K562 (cell line): ENCODE data around the gene PMEPA1. TPM values are rescaled to one million over a fixed set of nuclear protein-coding genes. Genes with fewer than 3 reads are reported as not detected.

Source experiments
- ATAC-seq: fragments of 200-7000 bp; cut with Tn5 transposase; 3 replicates; pipeline ENCODE4 v1.9.1; 2020; ENCODE audit warnings: moderate library complexity
- BruUV-seq: library from RNA; stranded (reverse); fragments of 400-500 nt; replicated peaks from 2 replicates; lab custom pipeline; 2021; lab: Mats Ljungman, UMichigan
- CTCF ChIA-PET: fragments of 300-600 bp; formaldehyde crosslinking; extraction: SDS; loops from one replicate; lab custom pipeline; 2021; ENCODE audit warnings: low intra/inter-chr PET ratio; lab: Yijun Ruan, JAX
- POLR2A ChIA-PET: fragments of 300-600, 350-650 bp; sonication (Branson Sonifier 250); formaldehyde crosslinking; extraction: SDS; loops from one replicate; lab custom pipeline; 2021; ENCODE audit warnings: antibody characterized with exemption, inconsistent platforms; lab: Yijun Ruan, JAX
- DNase-seq, 4 experiments: peaks; one replicate each; pipeline versions ENCODE4 v3.0.0 to v3.0.0-alpha.2; 2011 to 2018; ENCODE audit warnings: low spot score in 3 of 4, mixed read lengths in 3 of 4; ENCODE audit errors: extremely low read depth in 1 of 4
- FAIRE-seq: peaks from 2 replicates; lab custom pipeline; 2011; peaks lifted over from hg19 to GRCh38; lab: Jason Lieb, UNC
- H2AFZ ChIP-seq: 2 replicates; pipeline ENCODE4 v1.6.0; 2011; ENCODE audit warnings: low read depth, low read length, control low read depth, inconsistent platforms
- H3K27ac ChIP-seq: fragments of 200-600 bp; 3 replicates; pipeline ENCODE4 v1.8.0; 2011; ENCODE audit warnings: low read depth, mild to moderate bottlenecking, control low read depth, inconsistent platforms, low read length, moderate library complexity, mixed read lengths; ENCODE audit errors: extremely low read depth
- H3K27me3 ChIP-seq, 2 experiments: fragments of 300-600 bp in 1 of 2; 2 replicates in 1 of 2; 3 replicates in 1 of 2; pipeline versions ENCODE4 v1.6.0 to v1.8.0; 2011; ENCODE audit warnings: inconsistent platforms in 2 of 2, low read length in 2 of 2, mild to moderate bottlenecking in 1 of 2, mixed read lengths in 1 of 2, moderate library complexity in 1 of 2; ENCODE audit not compliant: control insufficient read depth in 2 of 2, insufficient read depth in 2 of 2
- H3K36me3 ChIP-seq: fragments of 300-600 bp; 3 replicates; pipeline ENCODE4 v1.8.0; 2011; ENCODE audit warnings: mild to moderate bottlenecking, low read length, inconsistent platforms; ENCODE audit not compliant: control insufficient read depth, insufficient read depth
- H3K4me1 ChIP-seq, 2 experiments: fragments of 200-600 bp in 1 of 2; replicated peaks in 1 of 2; 2 replicates in 1 of 2; 3 replicates in 1 of 2; pipeline versions ENCODE4 v1.5.1 to v1.8.0; 2011; ENCODE audit warnings: inconsistent platforms in 2 of 2, low read length in 2 of 2, mild to moderate bottlenecking in 1 of 2, mixed read lengths in 1 of 2, moderate library complexity in 1 of 2; ENCODE audit not compliant: control insufficient read depth in 2 of 2, insufficient read depth in 2 of 2
- H3K4me2 ChIP-seq: 2 replicates; pipeline ENCODE4 v1.6.1; 2011; ENCODE audit warnings: low read length, control low read depth, inconsistent platforms, mixed read lengths; ENCODE audit not compliant: insufficient read depth
- H3K4me3 ChIP-seq: fragments of 200-600 bp; sonication (generic), shearing (Covaris generic); 2 replicates; pipeline ENCODE4 v1.5.1; 2016; ENCODE audit warnings: control low read depth, inconsistent platforms
- H3K79me2 ChIP-seq: fragments of 200-600 bp; 3 replicates; pipeline ENCODE4 v1.8.0; 2011; ENCODE audit warnings: low read length, inconsistent platforms; ENCODE audit not compliant: control insufficient read depth, insufficient read depth
- H3K9ac ChIP-seq, 2 experiments: 2 replicates each; pipeline versions ENCODE4 v1.6.0 to v1.6.1; 2011; ENCODE audit warnings: low read depth in 2 of 2, low read length in 2 of 2, control low read depth in 1 of 2, inconsistent platforms in 1 of 2, mild to moderate bottlenecking in 1 of 2, mixed read lengths in 1 of 2; ENCODE audit not compliant: insufficient read depth in 1 of 2
- H3K9me1 ChIP-seq: one replicate; pipeline ENCODE4 v1.6.0; 2011; ENCODE audit warnings: inconsistent platforms, mild to moderate bottlenecking, low read length, moderate library complexity; ENCODE audit not compliant: control insufficient read depth, insufficient read depth
- H3K9me3 ChIP-seq: replicated peaks from 2 replicates; pipeline ENCODE4 v1.5.1; 2011; ENCODE audit warnings: low read depth, low read length, inconsistent platforms; ENCODE audit not compliant: control insufficient read depth, insufficient read depth
- H4K20me1 ChIP-seq: replicated peaks from 2 replicates; pipeline ENCODE4 v1.6.1; 2011; ENCODE audit warnings: low read length, inconsistent platforms, mixed read lengths; ENCODE audit not compliant: control insufficient read depth, insufficient read depth
- NONO ChIP-seq, 2 experiments: fragments of 200-400 bp in 1 of 2; fragments of 450-650 bp in 1 of 2; formaldehyde crosslinking in 1 of 2; IDR thresholded peaks; 2 replicates each; pipeline ENCODE4 v1.6.1; 2017; ENCODE audit warnings: low read depth in 2 of 2, mild to moderate bottlenecking in 2 of 2, moderate library complexity in 2 of 2, low read length in 1 of 2
- PHTF2 ChIP-seq: fragments of 250-450 bp; sonication (Bioruptor Pico); IDR thresholded peaks from 2 replicates; pipeline ENCODE4 v1.5.0; 2021; ENCODE audit warnings: mild to moderate bottlenecking
- PKNOX1 ChIP-seq: fragments of 450-650 bp; IDR thresholded peaks from 2 replicates; pipeline ENCODE4 v1.6.1; 2016
- ZNF175 ChIP-seq: fragments of 200-800 bp; sonication (Bioruptor generic); IDR thresholded peaks from 2 replicates; pipeline ENCODE4 v1.6.1; 2016; ENCODE audit warnings: low read depth, mild to moderate bottlenecking, missing genetic modification characterization, missing compliant biosample characterization
- WGBS: fragments of 100-300 bp; shearing (Covaris generic); methylation state at CpG from one replicate; pipeline ENCODE4 v1.1.6; 2016; ENCODE audit warnings: low coverage, mixed read lengths; ENCODE audit not compliant: insufficient coverage; ENCODE audit errors: missing lambda C conversion rate; 5-methylcytosine and 5-hydroxymethylcytosine counted together
- in situ Hi-C: fragments of 300-500 bp; cut with MboI; formaldehyde crosslinking; loops from 4 replicates; pipeline ENCODE4 v1.15.0; 2018; ENCODE audit warnings: inconsistent platforms, mixed read lengths
- intact Hi-C: fragments of 100-400 bp; cut with micrococcal nuclease; formaldehyde crosslinking; loops from 2 replicates; pipeline ENCODE4 v1.14.2; 2022
- polyA plus RNA-seq, 8 experiments: library from polyadenylated mRNA; depleted of rRNA in 4 of 8; stranded (reverse) in 5 of 8; unstranded in 3 of 8; fragments of >200 nt; fragmentation: Nextera tagmentation in 2 of 8; fragmentation: Illumina TruSeq in 1 of 8; extraction: Ambion mirVana in 2 of 8; extraction: Trizol in 1 of 8; gene quantifications; 2 replicates each; pipeline versions ENCODE4 v1.2.1 to v1.2.3, GENCODE V29; 2011 to 2014; ENCODE audit warnings: inconsistent platforms in 1 of 8, missing spikeins in 1 of 8
- total RNA-seq, 7 experiments: library from RNA; depleted of rRNA in 6 of 7; stranded (reverse); fragments of >200 nt in 6 of 7; fragmentation: Illumina TruSeq in 2 of 7; extraction: Trizol in 2 of 7; gene quantifications; 2 replicates each; pipeline versions ENCODE4 v1.2.1 to v1.2.3, GENCODE V29; 2011 to 2021; ENCODE audit warnings: low replicate concordance in 1 of 7
- TF ChIP-seq, protein P1 (sequence below): sonication (generic); formaldehyde crosslinking; IDR thresholded peaks from 2 replicates; pipeline ENCODE4 v1.8.0; 2022; ENCODE audit warnings: mild to moderate bottlenecking, missing genetic modification reagents

The PMEPA1 gene
- total and polyA plus RNA-seq, 9 of the 15 experiments (the other 6 are each of a cell fraction or from before 2014, with no cell fraction given): 0.16 TPM; not detected in 8

- TF ChIP-seq, protein P1, sequence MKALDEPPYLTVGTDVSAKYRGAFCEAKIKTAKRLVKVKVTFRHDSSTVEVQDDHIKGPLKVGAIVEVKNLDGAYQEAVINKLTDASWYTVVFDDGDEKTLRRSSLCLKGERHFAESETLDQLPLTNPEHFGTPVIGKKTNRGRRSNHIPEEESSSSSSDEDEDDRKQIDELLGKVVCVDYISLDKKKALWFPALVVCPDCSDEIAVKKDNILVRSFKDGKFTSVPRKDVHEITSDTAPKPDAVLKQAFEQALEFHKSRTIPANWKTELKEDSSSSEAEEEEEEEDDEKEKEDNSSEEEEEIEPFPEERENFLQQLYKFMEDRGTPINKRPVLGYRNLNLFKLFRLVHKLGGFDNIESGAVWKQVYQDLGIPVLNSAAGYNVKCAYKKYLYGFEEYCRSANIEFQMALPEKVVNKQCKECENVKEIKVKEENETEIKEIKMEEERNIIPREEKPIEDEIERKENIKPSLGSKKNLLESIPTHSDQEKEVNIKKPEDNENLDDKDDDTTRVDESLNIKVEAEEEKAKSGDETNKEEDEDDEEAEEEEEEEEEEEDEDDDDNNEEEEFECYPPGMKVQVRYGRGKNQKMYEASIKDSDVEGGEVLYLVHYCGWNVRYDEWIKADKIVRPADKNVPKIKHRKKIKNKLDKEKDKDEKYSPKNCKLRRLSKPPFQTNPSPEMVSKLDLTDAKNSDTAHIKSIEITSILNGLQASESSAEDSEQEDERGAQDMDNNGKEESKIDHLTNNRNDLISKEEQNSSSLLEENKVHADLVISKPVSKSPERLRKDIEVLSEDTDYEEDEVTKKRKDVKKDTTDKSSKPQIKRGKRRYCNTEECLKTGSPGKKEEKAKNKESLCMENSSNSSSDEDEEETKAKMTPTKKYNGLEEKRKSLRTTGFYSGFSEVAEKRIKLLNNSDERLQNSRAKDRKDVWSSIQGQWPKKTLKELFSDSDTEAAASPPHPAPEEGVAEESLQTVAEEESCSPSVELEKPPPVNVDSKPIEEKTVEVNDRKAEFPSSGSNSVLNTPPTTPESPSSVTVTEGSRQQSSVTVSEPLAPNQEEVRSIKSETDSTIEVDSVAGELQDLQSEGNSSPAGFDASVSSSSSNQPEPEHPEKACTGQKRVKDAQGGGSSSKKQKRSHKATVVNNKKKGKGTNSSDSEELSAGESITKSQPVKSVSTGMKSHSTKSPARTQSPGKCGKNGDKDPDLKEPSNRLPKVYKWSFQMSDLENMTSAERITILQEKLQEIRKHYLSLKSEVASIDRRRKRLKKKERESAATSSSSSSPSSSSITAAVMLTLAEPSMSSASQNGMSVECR: no peak
- TF ChIP-seq PHTF2 (CRISPR knock-in tag): no peak
These were observed 96.9 kb downstream of the PMEPA1 start (continued) for GRCh38 chr20:57612916-57613315.

GRCh38 chr20:57612436-57612835 lies 97.4 kb downstream of the PMEPA1 start:
- intact Hi-C loops: no loop called here
- 3% methylated on average over 7 of the region's 7 CpGs for whole genome bisulfite sequencing
- H4K20me1 ChIP-seq: peaks cover 8% of the 10 kb centered on the region
- no peak for FAIRE-seq
- H3K27me3 ChIP-seq: peaks cover 16 to 68% of the 10 kb centered on the region in 2 experiments; a peak in 4 of 5 replicates
- H3K36me3 ChIP-seq: no peaks in the 10 kb centered on the region
- TF ChIP-seq NONO (IDR thresholded peaks at IDR 0.05; ENCODE audit: low read depth in 2 of 2, low read length in 1 of 2) (no peak), PKNOX1 (peak; percentile 32; the same call in 1 of the 2 replicates), ZNF175 (CRISPR knock-in tag) (no peak)
- no peak overlapping the region for H3K9ac ChIP-seq
- POLR2A ChIA-PET: no interaction called here
- no peaks in the 10 kb centered on the region for H3K9me1 ChIP-seq
- no peak overlapping the region for H3K4me2 ChIP-seq
- BruUV-seq: no TSS peak
- no peak for DNase-seq
- ATAC-seq: no peak
- H3K4me1 ChIP-seq: peaks cover 0 to 3% of the 10 kb centered on the region in 2 experiments; a peak in 1 of 5 replicates
- in situ Hi-C loops: loop anchor here (25.0 kb wide), 1 partner anchor 600 kb away; no protein-coding TSS in a partner anchor
- H3K4me3 ChIP-seq: no peak overlapping the region
- H2AFZ ChIP-seq: no peak overlapping the region
- no peaks in the 10 kb centered on the region for H3K9me3 ChIP-seq
- no peaks in the 10 kb centered on the region for H3K79me2 ChIP-seq
- H3K27ac ChIP-seq: no peak overlapping the region
- CTCF ChIA-PET: no interaction called here
